Ovary (tissue), 3 donors: ENCODE data around the gene SOX2.

Experiments
- EP300 ChIP-seq: sonication (generic); formaldehyde crosslinking; IDR thresholded peaks from one replicate; pipeline ENCODE4 v1.6.1; 2017; ENCODE audit warnings: antibody characterized with exemption
- POLR2A ChIP-seq: fragments of 450-650 bp; IDR thresholded peaks from one replicate; pipeline ENCODE4 v1.6.1; 2017; ENCODE audit warnings: antibody characterized with exemption, mild to moderate bottlenecking, moderate library complexity
- TF ChIP-seq, protein P1 (sequence below), 3 donors: fragments of 450-650 bp in 2 of 3; fragments of 200-600 bp in 1 of 3; IDR thresholded peaks; one replicate each; pipeline versions ENCODE4 v1.5.1 to v1.8.0; 2016 to 2022; ENCODE audit warnings: antibody characterized with exemption in 3 of 3, mild to moderate bottlenecking in 1 of 3
- donor health status: DM: no; HTN: no; CAD: no.

- TF ChIP-seq, protein P1, sequence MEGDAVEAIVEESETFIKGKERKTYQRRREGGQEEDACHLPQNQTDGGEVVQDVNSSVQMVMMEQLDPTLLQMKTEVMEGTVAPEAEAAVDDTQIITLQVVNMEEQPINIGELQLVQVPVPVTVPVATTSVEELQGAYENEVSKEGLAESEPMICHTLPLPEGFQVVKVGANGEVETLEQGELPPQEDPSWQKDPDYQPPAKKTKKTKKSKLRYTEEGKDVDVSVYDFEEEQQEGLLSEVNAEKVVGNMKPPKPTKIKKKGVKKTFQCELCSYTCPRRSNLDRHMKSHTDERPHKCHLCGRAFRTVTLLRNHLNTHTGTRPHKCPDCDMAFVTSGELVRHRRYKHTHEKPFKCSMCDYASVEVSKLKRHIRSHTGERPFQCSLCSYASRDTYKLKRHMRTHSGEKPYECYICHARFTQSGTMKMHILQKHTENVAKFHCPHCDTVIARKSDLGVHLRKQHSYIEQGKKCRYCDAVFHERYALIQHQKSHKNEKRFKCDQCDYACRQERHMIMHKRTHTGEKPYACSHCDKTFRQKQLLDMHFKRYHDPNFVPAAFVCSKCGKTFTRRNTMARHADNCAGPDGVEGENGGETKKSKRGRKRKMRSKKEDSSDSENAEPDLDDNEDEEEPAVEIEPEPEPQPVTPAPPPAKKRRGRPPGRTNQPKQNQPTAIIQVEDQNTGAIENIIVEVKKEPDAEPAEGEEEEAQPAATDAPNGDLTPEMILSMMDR (IDR thresholded peaks at IDR 0.05): no peak
- TF ChIP-seq POLR2A (no peak), EP300 (no peak)
Observed at GRCh38 chr3:181722766-181723425, 11.2 kb downstream of the SOX2 start.
